Mucosa of rectum (tissue), 2 donors: ENCODE measurements around the gene TSTD2.
"Not testable (repeated sequence)": the region's sequence is repeated elsewhere in the genome, so short reads cannot be mapped to it uniquely, and the experiment has no call there.

Experiments
- H3K27ac ChIP-seq, 2 donors: one replicate each; pipeline ENCODE4 v1.7.0; 2013; ENCODE audit warnings: inconsistent platforms in 2 of 2, low read depth in 2 of 2, low read length in 2 of 2
- H3K27me3 ChIP-seq, 2 donors: one replicate each; pipeline ENCODE4 v1.7.0; 2013; ENCODE audit warnings: low read length in 2 of 2; ENCODE audit not compliant: control insufficient read depth in 2 of 2, insufficient read depth in 2 of 2
- H3K36me3 ChIP-seq, 2 donors: one replicate each; pipeline ENCODE4 v1.7.0; 2013; ENCODE audit warnings: low read length in 2 of 2; ENCODE audit not compliant: control insufficient read depth in 2 of 2, insufficient read depth in 2 of 2
- H3K4me1 ChIP-seq, 2 donors: one replicate each; pipeline ENCODE4 v1.7.0; 2013; ENCODE audit warnings: low read length in 2 of 2, mild to moderate bottlenecking in 1 of 2; ENCODE audit not compliant: control insufficient read depth in 2 of 2, insufficient read depth in 2 of 2
- H3K4me3 ChIP-seq, 2 donors: one replicate each; pipeline ENCODE4 v1.7.0; 2013; ENCODE audit warnings: low read length in 2 of 2
- H3K9ac ChIP-seq, 2 donors: one replicate each; pipeline ENCODE4 v1.7.0; 2013; ENCODE audit warnings: low read length in 2 of 2, low read depth in 1 of 2, mild to moderate bottlenecking in 1 of 2
- H3K9me3 ChIP-seq, 2 donors: one replicate each; pipeline ENCODE4 v1.7.0; 2013; ENCODE audit warnings: low read length in 2 of 2; ENCODE audit not compliant: control insufficient read depth in 2 of 2
- donor health status: healthy.
- donor health status: Normal muscosa, but diverticular disease.

TSTD2 gene

DNA sequence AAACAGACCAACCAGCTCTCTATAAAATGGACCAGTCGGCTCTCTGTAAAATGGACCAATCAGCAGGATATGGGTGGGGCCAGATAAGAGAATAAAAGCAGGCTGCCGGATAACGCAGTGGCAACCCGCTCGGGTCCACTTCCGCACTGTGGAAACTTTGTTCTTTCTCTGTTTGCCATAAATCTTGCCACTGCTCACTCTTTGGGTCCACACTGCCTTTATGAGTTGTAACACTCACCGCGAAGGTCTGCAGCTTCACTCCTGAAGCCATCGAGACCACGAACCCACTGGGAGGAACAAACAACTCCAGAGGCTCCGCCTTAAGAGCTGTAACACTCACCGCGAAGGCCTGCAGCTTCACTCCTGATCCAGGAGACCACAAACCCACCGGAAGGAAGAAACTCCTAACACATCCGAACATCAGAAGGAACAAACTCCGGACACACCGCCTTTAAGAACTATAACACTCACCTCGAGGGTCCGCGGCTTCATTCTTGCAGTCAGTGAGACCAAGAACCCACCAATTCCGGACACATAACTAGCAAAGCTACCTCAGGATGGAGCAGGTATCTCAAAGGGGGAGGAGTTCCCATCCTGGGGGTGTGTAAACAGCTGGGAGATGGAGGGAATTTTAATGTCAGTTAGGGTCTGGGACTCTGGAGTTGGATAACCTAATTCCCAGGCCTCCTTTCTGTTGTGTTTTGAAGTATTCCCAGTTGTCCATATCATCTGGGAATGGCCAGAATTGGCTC, 58.1 kb downstream of the TSTD2 start:
- not testable (repeated sequence) for H3K9ac ChIP-seq, H3K27me3 ChIP-seq, H3K27ac ChIP-seq, H3K4me1 ChIP-seq, H3K36me3 ChIP-seq, H3K9me3 ChIP-seq
- peak overlapping the region in 1 of 2 donors; percentile 15 for H3K4me3 ChIP-seq

GRCh38 chr9:97574101-97574571, 59.0 kb downstream of the TSTD2 start:
- not testable (repeated sequence) for H3K27me3 ChIP-seq, H3K27ac ChIP-seq, H3K36me3 ChIP-seq, H3K4me1 ChIP-seq, H3K9ac ChIP-seq, H3K9me3 ChIP-seq, H3K4me3 ChIP-seq

DNA sequence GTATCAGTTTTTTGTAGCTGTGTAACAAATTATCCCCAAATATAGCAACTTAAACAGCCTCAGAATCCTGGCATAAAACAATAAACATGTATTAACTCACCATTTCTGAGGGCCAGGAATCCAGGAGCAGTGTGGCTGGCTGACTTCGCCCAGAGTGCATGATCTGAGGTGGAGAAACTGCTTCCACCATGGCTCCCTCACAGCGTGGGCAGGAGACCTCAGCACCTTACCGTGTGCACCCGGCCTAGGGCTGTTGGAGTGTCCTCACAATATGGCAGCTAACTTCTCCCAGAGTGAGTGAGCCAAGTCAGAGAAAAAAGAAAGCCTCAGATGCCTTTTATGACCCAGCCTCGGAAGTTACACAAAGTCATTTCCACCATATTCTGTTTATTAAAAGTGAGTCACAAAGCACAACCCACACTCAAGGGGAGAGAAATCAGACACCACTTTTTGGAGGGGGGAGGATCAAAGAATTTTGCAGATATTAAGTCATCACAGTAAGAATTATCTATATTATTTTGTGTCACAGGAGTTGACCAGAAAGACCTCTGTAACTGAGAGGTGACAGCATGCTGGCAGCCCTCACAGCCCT, 59.6 kb downstream of the TSTD2 start:
- Histone ChIP-seq H3K27me3 (no peaks in the 10 kb centered on the region), H3K36me3 (no peaks in the 10 kb centered on the region), H3K4me1 (no peaks in the 10 kb centered on the region), H3K27ac (no peak overlapping the region), H3K4me3 (no peak overlapping the region), H3K9me3 (no peaks in the 10 kb centered on the region), H3K9ac (no peak overlapping the region)

- Histone ChIP-seq H3K9ac (no peak overlapping the region), H3K9me3 (no peaks in the 10 kb centered on the region), H3K27ac (no peak overlapping the region), H3K4me1 (no peaks in the 10 kb centered on the region), H3K36me3 (no peaks in the 10 kb centered on the region), H3K27me3 (no peaks in the 10 kb centered on the region), H3K4me3 (no peak overlapping the region)
Measured at GRCh38 chr9:97572892-97573365, 60.2 kb downstream of the TSTD2 start.

DNA sequence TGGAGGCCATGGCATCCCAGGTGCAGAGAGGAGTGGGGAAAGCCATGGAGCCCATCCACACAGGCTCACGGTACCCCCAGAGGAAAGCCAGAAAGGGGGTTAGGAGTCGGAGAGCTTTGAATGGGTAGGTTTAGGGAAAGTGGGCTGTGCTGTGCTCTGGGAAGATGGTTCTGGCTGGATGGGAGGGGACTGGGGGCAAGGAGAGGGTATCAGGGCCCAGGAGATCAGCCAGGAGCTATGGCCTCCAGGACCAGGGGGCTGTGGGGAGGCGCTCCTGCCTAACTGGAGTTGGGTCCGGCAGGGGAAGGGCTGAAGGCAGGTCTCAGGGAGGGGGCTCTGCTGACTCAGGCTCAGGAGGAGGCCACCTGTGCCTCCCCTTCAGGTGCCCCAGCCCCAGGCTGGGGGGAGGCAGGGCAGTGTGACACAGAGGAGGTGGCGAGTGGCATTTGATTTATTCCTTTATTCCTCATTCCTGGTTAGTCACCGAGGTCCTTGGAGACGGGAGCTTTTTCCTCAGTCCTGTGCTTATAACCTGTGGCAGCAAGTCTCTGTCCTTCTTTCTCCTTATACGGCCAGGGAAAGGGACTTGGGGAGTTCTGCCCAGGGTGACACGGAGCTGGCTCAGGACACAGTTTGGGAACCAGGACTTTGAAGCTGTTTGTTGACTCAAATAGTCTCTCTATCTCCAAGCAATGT, 60.8 kb downstream of the TSTD2 start:
- Histone ChIP-seq H3K9me3 (no peaks in the 10 kb centered on the region), H3K4me3 (no peak overlapping the region), H3K27ac (no peak overlapping the region), H3K36me3 (no peaks in the 10 kb centered on the region), H3K9ac (no peak overlapping the region), H3K4me1 (no peaks in the 10 kb centered on the region), H3K27me3 (no peaks in the 10 kb centered on the region)

- H3K27me3 ChIP-seq, result no peaks in the 10 kb centered on the region
- no peak overlapping the region for H3K4me3 ChIP-seq
- H3K9me3 ChIP-seq, result no peaks in the 10 kb centered on the region
- no peak overlapping the region for H3K27ac ChIP-seq
- no peaks in the 10 kb centered on the region for H3K4me1 ChIP-seq
- no peak overlapping the region for H3K9ac ChIP-seq
- H3K36me3 ChIP-seq, result no peaks in the 10 kb centered on the region
Measured at GRCh38 chr9:97571664-97572063, 61.5 kb downstream of the TSTD2 start.

DNA sequence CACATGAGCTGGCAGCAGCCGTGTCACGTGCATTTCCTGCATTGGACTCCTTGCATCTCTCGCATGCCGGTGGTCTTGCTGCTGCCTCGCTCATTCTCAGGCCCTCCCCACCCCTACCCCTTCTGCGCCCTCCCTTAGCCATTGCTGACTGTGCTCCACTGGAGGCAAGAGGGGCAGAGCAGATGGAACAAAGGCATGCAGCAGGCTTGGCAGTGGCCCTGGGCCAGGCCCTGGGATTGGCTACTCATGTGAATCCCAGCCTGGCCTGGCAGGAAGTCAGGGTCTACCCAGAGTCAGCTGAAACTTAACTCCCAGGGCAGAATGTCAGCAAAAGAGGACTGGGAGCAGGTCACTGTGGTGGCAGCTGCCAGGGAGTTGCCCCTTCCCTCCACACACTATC, 62.3 kb downstream of the TSTD2 start:
- H3K27me3 ChIP-seq, result no peaks in the 10 kb centered on the region
- H3K27ac ChIP-seq, result no peak overlapping the region
- H3K36me3 ChIP-seq, result no peaks in the 10 kb centered on the region
- H3K9me3 ChIP-seq, result no peaks in the 10 kb centered on the region
- H3K4me1 ChIP-seq, result no peaks in the 10 kb centered on the region
- no peak overlapping the region for H3K9ac ChIP-seq
- H3K4me3 ChIP-seq, result no peak overlapping the region

DNA sequence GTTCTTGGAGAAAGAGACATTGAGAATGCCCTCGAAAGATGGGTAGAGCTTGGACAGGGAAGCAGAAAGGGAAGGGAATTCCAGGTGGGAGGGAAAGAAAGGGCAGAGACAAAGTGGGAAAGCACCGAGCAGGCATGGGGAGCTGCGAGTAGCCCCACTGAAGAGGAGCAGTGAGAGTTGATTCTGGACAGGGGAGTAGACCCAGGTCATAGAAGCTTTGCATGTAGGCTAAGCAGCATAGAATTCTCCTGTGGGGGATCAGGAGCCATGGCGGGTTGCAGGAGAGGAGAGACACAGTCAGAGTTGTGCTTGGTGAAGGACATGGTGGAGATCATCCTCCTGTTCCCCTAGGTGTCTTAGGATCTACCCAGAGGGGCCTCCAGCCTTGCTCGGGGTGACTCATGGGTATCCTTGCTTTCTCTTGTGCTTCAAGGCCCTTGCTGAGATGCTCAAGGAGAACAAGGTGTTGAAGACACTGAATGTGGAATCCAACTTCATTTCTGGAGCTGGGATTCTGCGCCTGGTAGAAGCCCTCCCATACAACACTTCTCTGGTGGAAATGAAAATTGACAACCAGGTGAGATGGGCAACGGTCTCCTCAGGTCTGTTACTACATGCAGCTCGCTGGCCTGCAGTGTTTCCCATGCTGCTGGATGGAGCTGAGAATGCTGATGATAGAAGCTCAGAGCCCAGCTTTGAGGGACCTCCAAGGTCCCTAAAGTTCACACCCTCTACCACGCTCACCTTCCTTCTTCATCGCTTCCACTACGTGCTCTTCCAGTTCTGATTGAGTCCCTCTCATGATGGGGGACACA, 64.5 kb downstream of the TSTD2 start:
- Histone ChIP-seq H3K4me1 (peaks cover 0 to 11% of the 10 kb centered on the region in 2 donors), H3K9ac (no peak overlapping the region), H3K36me3 (no peaks in the 10 kb centered on the region), H3K9me3 (no peaks in the 10 kb centered on the region), H3K27ac (no peak overlapping the region), H3K27me3 (no peaks in the 10 kb centered on the region), H3K4me3 (no peak overlapping the region)

DNA sequence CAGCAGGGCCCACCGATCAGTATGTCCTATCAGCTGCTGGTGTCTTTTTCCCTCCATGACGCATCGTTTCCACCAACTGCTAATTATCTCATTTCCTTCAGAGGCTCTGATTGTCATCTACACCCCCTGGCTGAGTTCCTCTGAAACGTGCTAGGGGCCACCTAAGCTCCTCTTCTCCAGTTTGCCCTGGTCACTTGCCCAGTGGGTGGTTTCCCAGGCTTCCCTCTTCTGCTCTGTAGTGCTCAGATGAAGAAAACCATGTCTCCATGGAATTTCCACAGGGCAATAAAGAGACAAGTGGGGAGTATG, 65.3 kb downstream of the TSTD2 start:
- Histone ChIP-seq H3K27me3 (no peaks in the 10 kb centered on the region), H3K9ac (no peak overlapping the region), H3K36me3 (no peaks in the 10 kb centered on the region), H3K27ac (no peak overlapping the region), H3K4me1 (peaks cover 0 to 11% of the 10 kb centered on the region in 2 donors), H3K4me3 (no peak overlapping the region), H3K9me3 (no peaks in the 10 kb centered on the region)
